CD4-positive, alpha-beta T cell treated with Interleukin-1 beta for 1 hour (primary cell): ENCODE data around the gene CRYBA2.

Experiments
- DNase-seq, 2 donors: peaks; one replicate each; pipeline ENCODE4 v3.0.0-alpha.2; 2020 to 2022

Gene CRYBA2

GRCh38 chr2:218952160-218952559 is 41.1 kb downstream of the CRYBA2 start:
- no peak for DNase-seq

- DNase-seq: no peak
These were observed 46.6 kb downstream of the CRYBA2 start for GRCh38 chr2:218946621-218947020.

DNA sequence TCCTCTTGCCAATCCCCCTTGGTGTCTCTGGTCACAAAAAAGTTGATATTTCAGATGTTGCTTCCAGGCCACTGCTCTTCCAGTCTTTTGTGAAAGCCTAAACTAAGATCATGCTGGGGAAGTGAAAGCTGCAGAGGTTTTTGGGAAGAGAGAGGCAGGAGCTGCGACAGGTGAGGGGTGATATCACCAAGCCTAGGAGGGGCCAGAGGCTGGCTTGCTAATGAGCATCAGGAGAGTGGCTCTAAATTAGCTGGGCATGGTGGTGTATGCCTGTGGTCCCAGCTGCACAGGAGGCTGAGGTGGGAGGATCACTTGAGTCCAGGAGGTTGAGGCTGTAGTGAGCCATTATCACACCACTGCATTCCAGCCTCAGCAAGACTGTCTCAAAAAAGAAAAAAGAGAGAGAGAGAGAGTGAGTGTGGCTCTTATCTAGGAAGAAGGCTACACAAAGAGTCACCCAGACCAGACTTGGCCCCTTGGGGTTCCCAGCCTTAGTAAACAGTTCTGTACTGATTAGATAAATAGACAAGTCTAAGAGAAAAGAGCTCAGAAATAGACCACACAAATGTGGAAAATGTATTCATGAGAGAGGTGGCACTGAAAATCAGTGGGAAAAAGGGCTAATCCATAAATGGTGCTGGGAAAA is 48.3 kb downstream of the CRYBA2 start:
- DNase-seq: no peak
